NCI-H510A treated with DMSO at 0.1 percent for 48 hours (cell line): ENCODE results near the gene FHIP1B.

Source experiments
- DNase-seq: peaks from one replicate; lab custom pipeline; 2025; lab: John Stamatoyannopoulos, UW

The FHIP1B gene

GRCh38 chr11:6200975-6201374, 33.5 kb downstream of the FHIP1B start:
- DNase-seq, result no peak

- no peak for DNase-seq
Observed at GRCh38 chr11:6199174-6199810, 35.1 kb downstream of the FHIP1B start, which contains the start of gene OR52W1. Gene OR52W1, plus strand, starts transcription at chr11:6199224. Its CDS starts 0 bp downstream, at chr11:6199224.

- no peak for DNase-seq
Observed at GRCh38 chr11:6197466-6198200, 36.8 kb downstream of the FHIP1B start.

GRCh38 chr11:6196396-6196795, 38.0 kb downstream of the FHIP1B start:
- DNase-seq, result no peak

GRCh38 chr11:6194065-6194581, 40.3 kb downstream of the FHIP1B start:
- DNase-seq, result no peak

GRCh38 chr11:6191742-6192141, 42.7 kb downstream of the FHIP1B start:
- DNase-seq, result no peak

- DNase-seq, result no peak
Observed at GRCh38 chr11:6175440-6175839, 59.0 kb downstream of the FHIP1B start.

GRCh38 chr11:6170226-6170625, 64.2 kb downstream of the FHIP1B start, which contains the start of gene OR52B2:
Gene OR52B2, minus strand, starts transcription at chr11:6170326. Its CDS starts 0 bp downstream, at chr11:6170326.
- no peak for DNase-seq
